HG02943 (cell line): ENCODE data around the gene CMC1.
A peak's percentile ranks its signal among the peaks of the same experiment; 100 is the strongest.

ENCODE experiments used
- ATAC-seq: cut with Tn5 transposase; IDR thresholded peaks from one replicate; pipeline ENCODE4 v1.9.1; 2021; ENCODE audit warnings: mild to moderate bottlenecking, low read depth, moderate library complexity; ENCODE audit not compliant: unreplicated experiment

CMC1 gene

GRCh38 chr3:28348629-28349468, 107.4 kb downstream of the CMC1 start, which contains the start of the genes AZI2 and ZCWPW2:
Gene AZI2, minus strand, starts transcription at chr3:28348824. Its CDS starts 8,207 bp downstream, at chr3:28340617.
Gene ZCWPW2, plus strand, starts transcription at chr3:28348721. Its CDS starts 64,348 bp downstream, at chr3:28413069.
- peak; percentile 92 for ATAC-seq

- peak; percentile 3 for ATAC-seq
Measured at GRCh38 chr3:28349469-28350000, 108.1 kb downstream of the CMC1 start.
